Measurements from ENCODE around the gene HVCN1. TPM values are rescaled to one million over a fixed set of nuclear protein-coding genes. Genes with fewer than 3 reads are reported as not detected.

The HVCN1 gene
- total and polyA plus RNA-seq, 2 of the 8 experiments (the other 6 are each of a cell fraction or from before 2014, with no cell fraction given), result 5.8 to 11.2 TPM

GRCh38 chr12:110622582-110622981, 66.3 kb downstream of the HVCN1 start:
- FAIRE-seq (no peak), DNase-seq (ENCODE audit: low read depth in 1 of 2, low spot score in 2 of 2) (no peak)
- no peaks in the 10 kb centered on the region for H3K36me3 ChIP-seq (ENCODE audit: control insufficient read depth in 2 of 4, insufficient read depth in 4 of 4, low read length in 3 of 4)
- no peak overlapping the region for H3K4ac ChIP-seq (replicated peaks; ENCODE audit: insufficient read length, low read depth, low read length)
- no peaks in the 10 kb centered on the region for H3K23me2 ChIP-seq (ENCODE audit: low read depth, low read length)
- no peak overlapping the region for H2BK120ac ChIP-seq (replicated peaks; ENCODE audit: low read depth, low read length)
- no peak overlapping the region for H2AFZ ChIP-seq (ENCODE audit: low read length)
- no peaks in the 10 kb centered on the region for H3K4me1 ChIP-seq (replicated peaks in 1 of 4; ENCODE audit: control insufficient read depth in 3 of 4, insufficient read depth in 4 of 4, low read length in 3 of 4)
- H3K18ac ChIP-seq (ENCODE audit: extremely low read depth, low read length), result no peak overlapping the region
- CTCF ChIA-PET (ENCODE audit: partially characterized antibody), result interaction anchor here (1.6 kb wide), 1 partner anchor 21 kb away, joined by 3 read pairs; no protein-coding TSS in a partner anchor
- no peak overlapping the region for H4K8ac ChIP-seq (ENCODE audit: extremely low read depth, insufficient read depth, low read length)
- H4K20me1 ChIP-seq (replicated peaks in 1 of 2; ENCODE audit: control insufficient read depth in 1 of 2, insufficient read depth in 2 of 2, low read length in 2 of 2), result no peaks in the 10 kb centered on the region
- no peak overlapping the region for H3K23ac ChIP-seq (ENCODE audit: insufficient read length)
- no peaks in the 10 kb centered on the region for H3K79me1 ChIP-seq (ENCODE audit: low read depth, low read length)
- POLR2A ChIA-PET (ENCODE audit: partially characterized antibody), result interaction anchor here (0.8 to 1.7 kb wide), 3 partner anchors 9 to 121 kb away, joined by 3 to 4 read pairs (median 3); partner anchors contain the start of genes TCTN1 and VPS29
- H3K4me3 ChIP-seq (ENCODE audit: extremely low read depth in 1 of 4, insufficient read depth in 2 of 4, low read depth in 3 of 4, low read length in 4 of 4), result no peak overlapping the region
- H2BK20ac ChIP-seq (ENCODE audit: low read length), result no peak overlapping the region
- no peaks in the 10 kb centered on the region for H3K9me3 ChIP-seq (ENCODE audit: insufficient read depth in 2 of 2, low read depth in 1 of 2, low read length in 1 of 2)
- WGBS, 2 experiments (ENCODE audit: extremely low coverage in 1 of 2, insufficient coverage in 1 of 2, insufficient read length in 1 of 2, insufficient replicate concordance in 2 of 2, low coverage in 1 of 2, low lambda C conversion rate in 2 of 2, missing lambda C conversion rate in 1 of 2), result 90% methylated on average over 3 of the region's 3 CpGs; no CpG with 5 or more reads in 1 of the 2 experiments
- no peak overlapping the region for H2AK5ac ChIP-seq (ENCODE audit: low read depth, low read length)
- H2BK5ac ChIP-seq (ENCODE audit: low read depth, low read length), result no peak overlapping the region
- no peak overlapping the region for H4K5ac ChIP-seq (ENCODE audit: insufficient read length, low read depth, low read length)
- H3K9ac ChIP-seq (replicated peaks in 1 of 4; ENCODE audit: extremely low read depth in 1 of 4, low read depth in 3 of 4, low read length in 3 of 4), result no peak overlapping the region
- no peak overlapping the region for H3K14ac ChIP-seq (ENCODE audit: insufficient read length)
- no peak overlapping the region for H3K27ac ChIP-seq (ENCODE audit: low read depth, low read length)
- H2BK15ac ChIP-seq (ENCODE audit: low read length), result no peak overlapping the region
- no peaks in the 10 kb centered on the region for H3K27me3 ChIP-seq (replicated peaks in 1 of 4; ENCODE audit: control insufficient read depth in 3 of 4, extremely low read depth in 1 of 4, insufficient read depth in 3 of 4, low read length in 3 of 4)
- H3K79me2 ChIP-seq (ENCODE audit: control insufficient read depth in 1 of 2, insufficient read depth in 2 of 2, low read length in 2 of 2), result no peaks in the 10 kb centered on the region
- H3K4me2 ChIP-seq (ENCODE audit: insufficient read depth in 1 of 2, low read depth in 2 of 2, low read length in 2 of 2), result no peak overlapping the region
- H2BK12ac ChIP-seq (ENCODE audit: low read depth, low read length), result no peak overlapping the region
- H4K91ac ChIP-seq (replicated peaks; ENCODE audit: insufficient read length, low read length), result no peak overlapping the region
- no peak overlapping the region for H3K56ac ChIP-seq (replicated peaks; ENCODE audit: insufficient read length, low read depth, low read length)

Data from H1 (cell line).